Measurements from ENCODE around the gene AIF1. TPM values are rescaled to one million over a fixed set of nuclear protein-coding genes. Genes with fewer than 3 reads are reported as not detected.

The AIF1 gene
- total RNA-seq, 1 donor from 2014 or later = not detected

DNA sequence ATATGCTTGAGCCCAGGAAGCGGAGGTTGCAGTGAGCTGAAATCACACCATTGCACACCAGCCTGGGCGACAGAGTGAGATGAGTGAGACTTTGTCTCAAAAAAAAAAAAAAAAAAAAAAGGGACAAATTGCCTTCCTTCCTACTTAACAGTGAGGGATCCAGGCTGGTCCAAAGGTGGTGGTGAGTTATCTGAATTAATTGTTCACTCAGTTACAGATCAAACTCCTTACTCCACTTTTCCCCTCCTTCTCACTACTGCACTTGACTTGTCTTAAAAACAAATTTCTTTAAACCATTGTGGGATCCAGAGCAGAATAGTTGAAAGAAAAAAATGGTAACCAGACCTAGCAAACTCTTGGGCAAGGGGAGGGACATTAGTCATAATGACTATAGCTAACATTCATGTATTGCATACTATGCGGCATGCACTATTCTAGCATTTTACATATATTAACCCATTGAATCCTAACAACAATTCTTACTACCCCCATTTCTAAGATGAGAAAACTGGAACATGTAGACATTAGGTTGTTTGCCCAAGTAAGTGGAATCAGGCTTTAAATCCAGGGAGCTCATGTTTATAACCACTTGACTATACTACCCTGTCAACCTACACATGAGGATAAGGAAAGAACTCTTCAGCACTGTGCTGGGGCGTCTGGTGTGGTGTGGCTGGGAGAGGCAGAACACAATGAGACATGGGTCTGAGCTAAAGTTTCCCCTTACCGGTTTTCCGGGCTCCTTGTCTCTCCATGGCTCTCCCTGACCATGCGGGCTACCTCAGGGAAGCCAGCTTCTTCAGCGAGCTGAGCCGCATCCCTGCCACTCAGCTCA lies 48.3 kb downstream of the AIF1 start:
- DNase-seq (ENCODE audit: low read depth) = no peak

DNA sequence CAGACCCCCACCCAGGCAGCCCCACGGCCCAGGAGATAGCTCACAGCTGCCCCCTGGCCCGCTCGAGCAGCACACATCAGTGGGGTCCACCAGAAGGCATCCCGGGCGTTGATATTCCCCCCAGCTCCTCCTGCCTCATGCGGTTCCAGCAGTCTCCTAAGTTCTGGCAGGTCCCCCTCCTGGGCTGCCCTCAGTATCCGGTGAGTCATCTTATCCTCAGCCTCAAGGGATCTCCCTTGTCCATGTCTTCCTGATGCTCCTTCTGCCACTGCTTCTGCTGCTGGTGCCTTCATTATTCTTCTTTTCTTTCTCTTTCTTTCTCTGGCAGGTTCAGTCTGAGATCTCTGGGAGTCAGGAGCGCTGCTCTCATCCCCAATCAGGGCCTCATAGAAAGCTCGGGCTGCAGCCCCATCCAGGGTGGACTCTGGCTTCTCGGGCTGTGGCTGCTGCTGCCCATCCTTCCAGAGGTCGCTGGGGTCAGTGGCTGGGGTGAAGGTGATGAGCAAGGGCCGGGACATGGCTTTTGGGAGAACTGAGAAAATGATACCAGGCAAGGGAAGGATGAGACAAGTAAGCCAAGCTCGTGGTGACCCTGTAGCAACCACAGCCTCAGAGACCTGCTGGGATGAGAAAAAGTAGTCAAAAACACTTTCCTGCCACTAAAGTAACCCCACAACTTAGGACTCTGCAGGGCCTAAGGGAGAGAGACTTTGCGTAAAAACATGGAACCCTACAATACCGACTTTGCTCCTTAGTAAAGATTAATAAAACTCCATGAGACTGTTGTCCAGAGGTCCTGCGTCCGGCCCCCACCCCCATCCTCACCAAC lies 49.1 kb downstream of the AIF1 start:
- peak; percentile 68 for DNase-seq (ENCODE audit: low read depth)

DNA sequence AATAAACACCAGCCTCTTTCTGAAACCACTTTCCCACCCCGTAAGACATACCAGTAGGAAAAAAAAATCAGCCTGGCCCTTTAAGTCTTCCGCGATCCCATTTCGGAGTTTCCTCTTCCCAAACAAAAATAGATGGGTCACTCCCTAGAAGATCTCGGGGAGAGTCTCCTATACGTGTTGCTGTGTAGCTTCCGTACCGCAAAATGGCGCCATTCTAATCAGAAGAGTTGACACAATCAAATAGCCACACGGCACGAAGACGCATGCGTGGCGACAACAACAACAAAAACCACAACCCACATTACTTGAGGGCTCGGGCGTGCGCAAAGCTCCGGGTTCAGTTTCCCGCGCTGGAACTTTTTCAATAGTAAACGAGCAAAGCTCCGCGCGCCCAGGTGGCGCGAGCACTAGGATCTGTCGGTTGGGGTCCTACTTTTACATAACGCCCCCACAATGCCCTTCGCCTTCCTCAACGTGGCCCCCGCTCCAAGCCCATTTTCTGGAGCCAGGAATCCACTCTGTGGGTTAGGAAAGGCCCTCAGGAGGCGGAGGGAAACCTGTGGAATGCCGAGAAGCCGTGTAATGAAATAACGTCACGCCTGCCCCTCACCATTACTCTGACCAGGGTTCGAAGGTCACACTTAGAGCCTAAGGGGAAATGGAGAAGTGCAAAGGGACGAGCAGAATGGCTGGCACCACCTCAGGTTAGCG lies 49.9 kb downstream of the AIF1 start, which contains the start of gene GPANK1:
Gene GPANK1 (minus strand): TSS at position 208 of the 711 bp plus-strand sequence. CDS start 519 bp downstream, outside the sequence.
- peak; percentile 92 for DNase-seq (ENCODE audit: low read depth)

DNA sequence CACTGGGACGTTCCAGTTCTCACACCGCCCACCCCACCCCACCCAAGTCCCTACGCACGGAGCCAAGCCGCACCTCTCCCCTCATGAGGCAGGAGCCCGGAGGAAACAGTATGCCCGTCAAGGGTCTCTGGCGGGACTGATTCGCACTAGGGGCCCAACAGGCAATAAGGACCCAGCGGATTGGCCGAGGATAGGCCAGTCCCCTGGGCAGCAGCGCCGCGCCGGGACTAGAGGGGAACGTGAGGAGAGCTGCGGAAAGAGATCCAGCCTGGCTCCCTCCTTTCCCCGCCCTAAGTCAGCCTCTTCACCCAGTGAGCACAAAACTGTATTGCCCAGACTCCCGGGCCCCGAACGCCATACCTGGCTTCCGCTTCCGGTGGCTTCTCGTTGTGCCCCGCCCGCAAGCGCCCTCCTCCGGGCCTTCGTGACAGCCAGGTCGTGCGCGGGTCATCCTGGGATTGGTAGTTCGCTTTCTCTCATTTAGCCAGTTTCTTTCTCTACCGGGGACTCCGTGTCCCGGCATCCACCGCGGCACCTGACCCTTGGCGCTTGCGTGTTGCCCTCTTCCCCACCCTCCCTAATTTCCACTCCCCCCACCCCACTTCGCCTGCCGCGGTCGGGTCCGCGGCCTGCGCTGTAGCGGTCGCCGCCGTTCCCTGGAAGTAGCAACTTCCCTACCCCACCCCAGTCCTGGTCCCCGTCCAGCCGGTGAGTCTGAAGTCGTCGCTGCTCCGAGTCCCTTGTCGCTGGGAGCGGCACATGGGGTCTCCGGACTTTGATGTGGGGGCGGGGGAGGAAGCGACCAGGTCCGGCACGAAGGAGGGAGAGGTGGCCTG lies 50.7 kb downstream of the AIF1 start, which contains the start of gene CSNK2B:
Gene CSNK2B (plus strand): TSS at position 580 of the 836 bp plus-strand sequence. CDS start 752 bp downstream, outside the sequence.
- peak; percentile 94 for DNase-seq (ENCODE audit: low read depth)

DNA sequence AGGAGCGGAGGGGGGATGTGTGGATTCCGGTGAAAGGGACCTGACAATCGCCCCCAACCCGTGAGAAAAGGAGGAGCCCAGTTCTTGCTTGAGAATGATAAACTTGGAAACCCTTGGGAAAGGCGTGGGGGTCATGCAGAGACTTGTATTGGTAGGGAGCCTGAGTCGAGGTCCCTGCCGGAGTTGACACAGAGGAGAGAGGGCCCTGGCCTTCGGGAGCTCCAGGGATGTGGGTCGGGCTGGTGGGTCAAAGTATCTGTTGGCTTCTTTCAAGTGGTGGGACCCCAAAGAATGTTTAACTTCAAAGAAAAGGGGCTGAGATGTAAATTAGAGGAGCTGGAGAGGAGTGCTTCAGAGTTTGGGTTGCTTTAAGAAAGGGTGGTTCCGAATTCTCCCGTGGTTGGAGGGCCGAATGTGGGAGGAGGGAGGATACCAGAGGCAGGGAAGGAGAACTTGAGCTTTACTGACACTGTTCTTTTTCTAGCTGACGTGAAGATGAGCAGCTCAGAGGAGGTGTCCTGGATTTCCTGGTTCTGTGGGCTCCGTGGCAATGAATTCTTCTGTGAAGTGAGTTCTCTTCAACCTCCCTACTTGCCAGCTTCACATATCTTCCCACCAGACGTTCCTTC lies 51.4 kb downstream of the AIF1 start:
- DNase-seq (ENCODE audit: low read depth) = no peak

Other genes starting within 250 kb of the AIF1 start
- 33.0 and 55.6 TPM in 2 replicates for gene MICA, start 211.6 kb upstream of the AIF1 start, total RNA-seq
- 5.3 and 17.5 TPM in 2 replicates for gene MICB, start 117.1 kb upstream of the AIF1 start, total RNA-seq
- gene MCCD1, start 86.3 kb upstream of the AIF1 start, total RNA-seq = 0.15 TPM in 1 of 2 replicates, not detected in the other
- gene DDX39B, start 73.2 kb upstream of the AIF1 start, total RNA-seq = 234 and 346 TPM in 2 replicates
- 1.0 TPM in 1 of 2 replicates, not detected in the other for gene ATP6V1G2, start 68.6 kb upstream of the AIF1 start, total RNA-seq
- 17.6 and 30.0 TPM in 2 replicates for gene NFKBIL1, start 67.6 kb upstream of the AIF1 start, total RNA-seq
- gene LTA, start 42.9 kb upstream of the AIF1 start, total RNA-seq = not detected in 2 replicates
- gene TNF, start 39.7 kb upstream of the AIF1 start, total RNA-seq = 2.4 and 7.8 TPM in 2 replicates
- 7.0 and 35.1 TPM in 2 replicates for gene LTB, start 32.8 kb upstream of the AIF1 start, total RNA-seq
- not detected in 2 replicates for gene LST1, start 29.0 kb upstream of the AIF1 start, total RNA-seq
- gene NCR3, start 22.2 kb upstream of the AIF1 start, total RNA-seq = not detected in 2 replicates
- 13.9 and 90.6 TPM in 2 replicates for gene PRRC2A, start 5.5 kb downstream of the AIF1 start, total RNA-seq
- gene BAG6, start 37.4 kb downstream of the AIF1 start, total RNA-seq = 130 and 241 TPM in 2 replicates
- gene APOM, start 40.7 kb downstream of the AIF1 start, total RNA-seq = 0.69 and 0.80 TPM in 2 replicates
- 28.6 and 32.0 TPM in 2 replicates for gene C6orf47, start 45.5 kb downstream of the AIF1 start, total RNA-seq
- gene GPANK1, start 49.8 kb downstream of the AIF1 start, total RNA-seq = 9.1 and 16.0 TPM in 2 replicates
- 116 and 121 TPM in 2 replicates for gene CSNK2B, start 50.8 kb downstream of the AIF1 start, total RNA-seq
- gene LY6G5B, start 54.7 kb downstream of the AIF1 start, total RNA-seq = 2.6 TPM in 1 of 2 replicates, not detected in the other
- gene LY6G5C, start 65.8 kb downstream of the AIF1 start, total RNA-seq = 0.40 TPM in 1 of 2 replicates, not detected in the other
- 54.7 and 56.6 TPM in 2 replicates for gene ABHD16A, start 88.1 kb downstream of the AIF1 start, total RNA-seq
- not detected in 2 replicates for gene LY6G6F, start 91.6 kb downstream of the AIF1 start, total RNA-seq
- not detected in 2 replicates for gene LY6G6D, start 100.1 kb downstream of the AIF1 start, total RNA-seq
- not detected in 2 replicates for gene LY6G6C, start 106.5 kb downstream of the AIF1 start, total RNA-seq
- not detected in 2 replicates for gene MPIG6B, start 108.1 kb downstream of the AIF1 start, total RNA-seq
- gene DDAH2, start 114.1 kb downstream of the AIF1 start, total RNA-seq = 101 and 121 TPM in 2 replicates
- gene CLIC1, start 121.3 kb downstream of the AIF1 start, total RNA-seq = 345 and 2,008 TPM in 2 replicates
- 4.4 and 6.6 TPM in 2 replicates for gene MSH5, start 124.8 kb downstream of the AIF1 start, total RNA-seq
- gene SAPCD1, start 147.4 kb downstream of the AIF1 start, total RNA-seq = 0.50 and 0.69 TPM in 2 replicates
- 2.6 and 8.5 TPM in 2 replicates for gene VWA7, start 162.1 kb downstream of the AIF1 start, total RNA-seq
- 67.4 and 103 TPM in 2 replicates for gene VARS1, start 180.5 kb downstream of the AIF1 start, total RNA-seq
- 16.6 and 46.9 TPM in 2 replicates for gene LSM2, start 191.7 kb downstream of the AIF1 start, total RNA-seq
- gene HSPA1L, start 200.0 kb downstream of the AIF1 start, total RNA-seq = 0.87 and 2.0 TPM in 2 replicates
- 178 and 296 TPM in 2 replicates for gene HSPA1A, start 200.3 kb downstream of the AIF1 start, total RNA-seq
- gene HSPA1B, start 212.5 kb downstream of the AIF1 start, total RNA-seq = 197 and 264 TPM in 2 replicates
- 104 and 112 TPM in 2 replicates for gene NEU1, start 247.6 kb downstream of the AIF1 start, total RNA-seq

Data from renal cortical epithelial cell (primary cell).